IMR-90 (cell line): ENCODE results near the gene MAML1. TPM values are rescaled to one million over a fixed set of nuclear protein-coding genes. Genes with fewer than 3 reads are reported as not detected.

ENCODE experiments used
- ATAC-seq: fragments of 200-7000 bp; cut with Tn5 transposase; 2 replicates; pipeline ENCODE4 v1.9.1; 2020; ENCODE audit warnings: low read depth, mild to moderate bottlenecking, moderate library complexity
- BruUV-seq: library from RNA; stranded (reverse); fragments of 400-500 nt; replicated peaks from 2 replicates; lab custom pipeline; 2021; lab: Mats Ljungman, UMichigan
- CTCF ChIA-PET: fragments of 300-600 bp; formaldehyde crosslinking; extraction: SDS; loops from one replicate; lab custom pipeline; 2021; ENCODE audit warnings: antibody characterized with exemption; lab: Yijun Ruan, JAX
- POLR2A ChIA-PET: fragments of 300-600 bp; sonication (Branson Sonifier 250); formaldehyde crosslinking; loops from one replicate; lab custom pipeline; 2022; ENCODE audit warnings: antibody characterized with exemption; ENCODE audit not compliant: unreplicated experiment; lab: Charles Lee
- DNase-seq: peaks from one replicate; pipeline ENCODE4 v3.0.0; 2013
- H2AFZ ChIP-seq: replicated peaks from 2 replicates; pipeline ENCODE3; 2013; ENCODE audit warnings: low read length, mild to moderate bottlenecking; ENCODE audit not compliant: poor library complexity
- H2AK5ac ChIP-seq: 2 replicates; pipeline ENCODE4 v1.6.1; 2013; ENCODE audit warnings: low read depth, low read length, inconsistent platforms
- H2AK9ac ChIP-seq: replicated peaks from 2 replicates; pipeline ENCODE3; 2013; ENCODE audit warnings: mild to moderate bottlenecking, low read depth, low read length, moderate library complexity; ENCODE audit not compliant: poor library complexity
- H2BK120ac ChIP-seq: 2 replicates; pipeline ENCODE4 v1.6.1; 2013; ENCODE audit warnings: low read depth, low read length, inconsistent platforms
- H2BK15ac ChIP-seq: 3 replicates; pipeline ENCODE4 v1.6.1; 2013; ENCODE audit warnings: low read depth, low read length, inconsistent platforms
- H2BK20ac ChIP-seq: 2 replicates; pipeline ENCODE4 v1.6.1; 2013; ENCODE audit warnings: low read depth, mild to moderate bottlenecking, inconsistent platforms, low read length, moderate library complexity
- H2BK5ac ChIP-seq: 2 replicates; pipeline ENCODE4 v1.6.1; 2013; ENCODE audit warnings: mild to moderate bottlenecking, low read depth, low read length, inconsistent platforms; ENCODE audit not compliant: poor library complexity, severe bottlenecking
- H3K14ac ChIP-seq: replicated peaks from 2 replicates; pipeline ENCODE4 v1.6.1; 2013; ENCODE audit warnings: low read depth, low read length, inconsistent platforms
- H3K18ac ChIP-seq: 2 replicates; pipeline ENCODE4 v1.6.1; 2013; ENCODE audit warnings: low read depth, low read length, control low read depth
- H3K23ac ChIP-seq: 2 replicates; pipeline ENCODE4 v1.6.1; 2013; ENCODE audit warnings: low read depth, low read length, inconsistent platforms
- H3K27ac ChIP-seq: 2 replicates; pipeline ENCODE4 v1.5.1; 2013; ENCODE audit warnings: mild to moderate bottlenecking, control low read depth, low read length; ENCODE audit not compliant: insufficient read depth
- H3K27me3 ChIP-seq: 2 replicates; pipeline ENCODE4 v1.6.1; 2013; ENCODE audit warnings: low read length; ENCODE audit not compliant: control insufficient read depth, insufficient read depth
- H3K36me3 ChIP-seq: 2 replicates; pipeline ENCODE4 v1.6.1; 2013; ENCODE audit warnings: low read length, mixed read lengths; ENCODE audit not compliant: control insufficient read depth, insufficient read depth
- H3K4ac ChIP-seq: 2 replicates; pipeline ENCODE4 v1.6.1; 2013; ENCODE audit warnings: low read depth, low read length, inconsistent platforms
- H3K4me1 ChIP-seq: 2 replicates; pipeline ENCODE4 v1.6.1; 2013; ENCODE audit warnings: low read length, mixed read lengths; ENCODE audit not compliant: control insufficient read depth, insufficient read depth
- H3K4me2 ChIP-seq: 2 replicates; pipeline ENCODE4 v1.6.1; 2013; ENCODE audit warnings: low read depth, mild to moderate bottlenecking, control low read depth, low read length, moderate library complexity
- H3K4me3 ChIP-seq: 2 replicates; pipeline ENCODE4 v1.5.1; 2013; ENCODE audit warnings: low read depth, mild to moderate bottlenecking, control low read depth, low read length, moderate library complexity; ENCODE audit not compliant: insufficient read depth
- H3K56ac ChIP-seq: 2 replicates; pipeline ENCODE4 v1.6.1; 2013; ENCODE audit warnings: low read length, inconsistent platforms; ENCODE audit not compliant: insufficient read depth; ENCODE audit errors: extremely low read depth
- H3K79me1 ChIP-seq, 2 experiments: 2 replicates each; pipeline ENCODE4 v1.6.1; 2013; ENCODE audit warnings: low read length in 2 of 2, inconsistent platforms in 1 of 2, low read depth in 1 of 2
- H3K9ac ChIP-seq: 2 replicates; pipeline ENCODE4 v1.6.1; 2013; ENCODE audit warnings: low read depth, low read length, control low read depth
- H3K9me1 ChIP-seq: 2 replicates; pipeline ENCODE4 v1.6.1; 2013; ENCODE audit warnings: low read length, inconsistent platforms; ENCODE audit not compliant: insufficient read depth
- H3K9me3 ChIP-seq: 2 replicates; pipeline ENCODE4 v1.6.1; 2013; ENCODE audit warnings: low read length; ENCODE audit not compliant: control insufficient read depth, insufficient read depth
- H4K20me1 ChIP-seq: 2 replicates; pipeline ENCODE4 v1.6.1; 2013; ENCODE audit warnings: low read length, inconsistent platforms; ENCODE audit not compliant: insufficient read depth
- H4K5ac ChIP-seq: 2 replicates; pipeline ENCODE4 v1.6.1; 2013; ENCODE audit warnings: mild to moderate bottlenecking, low read depth, low read length, control low read depth
- H4K8ac ChIP-seq, 2 experiments: 2 replicates each; pipeline ENCODE4 v1.6.1; 2013; ENCODE audit warnings: low read depth in 2 of 2, low read length in 2 of 2, control low read depth in 1 of 2, inconsistent platforms in 1 of 2
- H4K91ac ChIP-seq: 2 replicates; pipeline ENCODE4 v1.6.1; 2013; ENCODE audit warnings: low read depth, low read length, inconsistent platforms; ENCODE audit not compliant: insufficient read depth
- BHLHE40 ChIP-seq: fragments of 150-350 bp; IDR thresholded peaks from 2 replicates; pipeline ENCODE4 v1.6.1; 2016; ENCODE audit warnings: mild to moderate bottlenecking, low read depth, low read length
- CEBPB ChIP-seq: IDR thresholded peaks from 2 replicates; pipeline ENCODE4 v1.6.1; 2012; ENCODE audit warnings: low read depth, low read length, improper control_type of control experiment
- CHD1 ChIP-seq: IDR thresholded peaks from 2 replicates; pipeline ENCODE4 v1.6.1; 2012; ENCODE audit warnings: low read depth, low read length, improper control_type of control experiment
- CTCF ChIP-seq: conservative IDR thresholded peaks from 2 replicates; pipeline ENCODE4 v1.5.1; 2012; ENCODE audit warnings: mild to moderate bottlenecking, low read depth, low read length, improper control_type of control experiment
- ELK1 ChIP-seq: fragments of 150-350 bp; IDR thresholded peaks from 2 replicates; pipeline ENCODE4 v1.6.1; 2016; ENCODE audit warnings: low read depth, mild to moderate bottlenecking, low read length, moderate library complexity, borderline replicate concordance
- FOS ChIP-seq: fragments of 150-350 bp; IDR thresholded peaks from 2 replicates; pipeline ENCODE4 v1.6.1; 2016; ENCODE audit warnings: low read depth, low read length
- MAFK ChIP-seq: IDR thresholded peaks from 2 replicates; pipeline ENCODE4 v1.6.1; 2012; ENCODE audit warnings: low read depth, low read length, improper control_type of control experiment
- MAZ ChIP-seq: IDR thresholded peaks from 2 replicates; pipeline ENCODE4 v1.6.1; 2012; ENCODE audit warnings: low read depth, mild to moderate bottlenecking, low read length, improper control_type of control experiment, moderate library complexity, borderline replicate concordance
- MXI1 ChIP-seq: IDR thresholded peaks from 2 replicates; pipeline ENCODE4 v1.6.1; 2012; ENCODE audit warnings: low read depth, mild to moderate bottlenecking, low read length, moderate library complexity, borderline replicate concordance
- NFE2L2 ChIP-seq: fragments of 150-350 bp; IDR thresholded peaks from 2 replicates; pipeline ENCODE4 v1.6.1; 2016; ENCODE audit warnings: low read depth, mild to moderate bottlenecking, low read length
- POLR2A ChIP-seq: IDR thresholded peaks from 2 replicates; pipeline ENCODE4 v1.6.1; 2012; ENCODE audit warnings: mild to moderate bottlenecking, low read depth, low read length
- RAD21 ChIP-seq: IDR thresholded peaks from 2 replicates; pipeline ENCODE4 v1.6.1; 2012; ENCODE audit warnings: low read length, improper control_type of control experiment
- RCOR1 ChIP-seq: IDR thresholded peaks from 2 replicates; pipeline ENCODE4 v1.6.1; 2012; ENCODE audit warnings: mild to moderate bottlenecking, low read length, improper control_type of control experiment; ENCODE audit not compliant: insufficient replicate concordance
- RFX5 ChIP-seq: IDR thresholded peaks from 2 replicates; pipeline ENCODE4 v1.8.0; 2012; ENCODE audit warnings: low read depth, mild to moderate bottlenecking, low read length, moderate library complexity
- SMC3 ChIP-seq: fragments of 150-350 bp; IDR thresholded peaks from 2 replicates; pipeline ENCODE4 v1.6.1; 2016; ENCODE audit warnings: low read depth, mild to moderate bottlenecking, antibody characterized with exemption, low read length, moderate library complexity
- USF2 ChIP-seq: fragments of 150-350 bp; IDR thresholded peaks from 2 replicates; pipeline ENCODE4 v1.6.1; 2017; ENCODE audit warnings: mild to moderate bottlenecking, antibody characterized with exemption, low read length, low read depth
- WGBS, 2 experiments: methylation state at CpG; one replicate each; pipeline versions ENCODE4 v1.1.5 to v1.1.7; 2013; ENCODE audit warnings: missing lambda C conversion rate in 2 of 2; ENCODE audit not compliant: insufficient read length in 1 of 2; ENCODE audit errors: extremely low coverage in 2 of 2; 5-methylcytosine and 5-hydroxymethylcytosine counted together
- dilution Hi-C: fragments of 300-500 bp; cut with HindIII; formaldehyde crosslinking; loops from one replicate; pipeline ENCODE4 v1.14.3; 2018; ENCODE audit warnings: low sequenced_read_pairs; ENCODE audit not compliant: unreplicated experiment
- in situ Hi-C: fragments of 300-500 bp; cut with MboI; formaldehyde crosslinking; loops from 3 replicates; pipeline ENCODE4 v1.14.3; 2019; ENCODE audit warnings: low sequenced_read_pairs, inconsistent platforms, mixed read lengths
- intact Hi-C: fragments of 100-400 bp; cut with micrococcal nuclease; formaldehyde crosslinking; loops from 2 replicates; pipeline ENCODE4 v1.10.0; 2022
- polyA plus RNA-seq, 3 experiments: library from polyadenylated mRNA; depleted of rRNA; stranded (reverse); fragments of >200 nt; gene quantifications; 2 replicates each; pipeline ENCODE4 v1.2.3, GENCODE V29; 2012; ENCODE audit warnings: low replicate concordance in 1 of 3
- total RNA-seq: library from RNA; depleted of rRNA; stranded (reverse); fragments of >200 nt; gene quantifications from 2 replicates; pipeline ENCODE4 v1.2.3, GENCODE V29; 2012

The MAML1 gene
- total and polyA plus RNA-seq, 2 of the 4 experiments (the other 2 are of a cell fraction): 4.7 to 10.2 TPM

GRCh38 chr5:179769796-179770195 lies 37.2 kb downstream of the MAML1 start:
- Histone ChIP-seq H3K9me3 (no peaks in the 10 kb centered on the region), H2BK120ac (no peak overlapping the region), H3K4ac (no peak overlapping the region), H3K79me1 (peaks cover 32 to 70% of the 10 kb centered on the region in 2 experiments), H4K91ac (no peak overlapping the region), H2BK20ac (no peak overlapping the region), H3K27me3 (no peaks in the 10 kb centered on the region), H2AK9ac (no peak overlapping the region), H2BK5ac (no peak overlapping the region), H2AK5ac (no peak overlapping the region), H4K20me1 (peaks cover 17% of the 10 kb centered on the region), H3K18ac (no peak overlapping the region), H4K8ac (no peak overlapping the region), H2BK15ac (no peak overlapping the region), H3K4me2 (no peak overlapping the region), H4K5ac (no peak overlapping the region), H3K14ac (no peak overlapping the region), H3K4me1 (peaks cover 17% of the 10 kb centered on the region), H3K9me1 (peaks cover 7% of the 10 kb centered on the region), H3K36me3 (peaks cover 68% of the 10 kb centered on the region), H3K4me3 (no peak overlapping the region), H3K23ac (no peak overlapping the region), H3K9ac (no peak overlapping the region), H2AFZ (no peak overlapping the region), H3K56ac (no peak overlapping the region), H3K27ac (no peak overlapping the region)
- DNase-seq: no peak
- no peak for TF ChIP-seq MAZ
- no peak for TF ChIP-seq MXI1
- no peak for TF ChIP-seq SMC3
- no peak for TF ChIP-seq CEBPB
- TF ChIP-seq FOS: no peak
- TF ChIP-seq ELK1: no peak
- TF ChIP-seq RCOR1: no peak
- no peak for TF ChIP-seq MAFK
- no peak for TF ChIP-seq NFE2L2
- TF ChIP-seq BHLHE40: no peak
- no peak for TF ChIP-seq RFX5
- TF ChIP-seq CHD1: no peak
- no peak for TF ChIP-seq CTCF
- TF ChIP-seq POLR2A: no peak
- no peak for TF ChIP-seq RAD21
- no peak for TF ChIP-seq USF2
- intact Hi-C loops: no loop called here
- no CpG with 5 or more reads among the region's 5 CpGs for WGBS, 2 experiments
- in situ Hi-C loops: no loop called here
- ChIA-PET POLR2A (no interaction called here), CTCF (interaction anchor here (0.6 kb wide), 1 partner anchor 229 kb away, joined by 4 read pairs; no protein-coding TSS in a partner anchor)
- dilution Hi-C loops: no loop called here
- ATAC-seq: no peak
- BruUV-seq: no TSS peak
